SU-DHL-6 (cell line): ENCODE data around the gene WASHC3.

Source experiments
- H2AFZ ChIP-seq: fragments of 200-600 bp; sonication (generic); 2 replicates; pipeline ENCODE4 v1.6.1; 2014; ENCODE audit warnings: low read depth, mild to moderate bottlenecking, moderate library complexity, mixed read lengths, antibody characterized with exemption, low read length; ENCODE audit not compliant: severe bottlenecking
- H3F3A ChIP-seq: fragments of 200-600 bp; shearing (Covaris generic); 2 replicates; pipeline ENCODE4 v1.6.0; 2016; ENCODE audit warnings: antibody characterized with exemption, mild to moderate bottlenecking; ENCODE audit not compliant: insufficient read depth
- H3K27ac ChIP-seq: fragments of 200-600 bp; sonication (generic); 2 replicates; pipeline ENCODE4 v1.5.1; 2016; ENCODE audit warnings: low read depth, mild to moderate bottlenecking, low read length, moderate library complexity, mixed read lengths
- H3K27me3 ChIP-seq: fragments of 200-600 bp; sonication (generic), shearing (Covaris generic); 2 replicates; pipeline ENCODE4 v1.6.0; 2014; ENCODE audit warnings: mild to moderate bottlenecking, low read length
- H3K36me3 ChIP-seq: fragments of 200-600 bp; sonication (generic); 2 replicates; pipeline ENCODE4 v1.6.1; 2014; ENCODE audit warnings: mild to moderate bottlenecking, low read length, mixed read lengths
- H3K4me2 ChIP-seq: fragments of 300-600, 200-600 bp; shearing (Covaris generic), sonication (generic); 2 replicates; pipeline ENCODE4 v1.6.0; 2014; ENCODE audit warnings: low read length, low read depth, mild to moderate bottlenecking; ENCODE audit not compliant: poor library complexity, severe bottlenecking
- H3K4me3 ChIP-seq: fragments of 200-600 bp; sonication (generic); 2 replicates; pipeline ENCODE4 v1.5.1; 2014; ENCODE audit warnings: antibody characterized with exemption, low read length, mild to moderate bottlenecking, mixed read lengths; ENCODE audit not compliant: insufficient read depth, poor library complexity, severe bottlenecking
- H3K79me2 ChIP-seq: fragments of 200-600 bp; sonication (generic); 2 replicates; pipeline ENCODE4 v1.6.1; 2014; ENCODE audit warnings: mild to moderate bottlenecking, low read length, moderate library complexity; ENCODE audit not compliant: insufficient read depth
- H3K9ac ChIP-seq: fragments of 200-600 bp; sonication (generic); 2 replicates; pipeline ENCODE4 v1.7.0; 2014; ENCODE audit warnings: mild to moderate bottlenecking, low read length
- H3K9me2 ChIP-seq: fragments of 200-600 bp; sonication (generic); replicated peaks from 2 replicates; pipeline ENCODE4 v1.6.1; 2014; ENCODE audit warnings: low read length; ENCODE audit not compliant: insufficient read depth
- H3K9me3 ChIP-seq: fragments of 200-600 bp; sonication (generic); 2 replicates; pipeline ENCODE4 v1.6.1; 2014; ENCODE audit warnings: low read length, mixed read lengths; ENCODE audit not compliant: insufficient read depth
- H4K20me1 ChIP-seq: fragments of 200-600 bp; sonication (generic); 2 replicates; pipeline ENCODE4 v1.6.1; 2014; ENCODE audit warnings: low read depth, mild to moderate bottlenecking, antibody characterized with exemption, low read length, moderate library complexity, mixed read lengths
- EZH2phosphoT487 ChIP-seq: fragments of 200-600 bp; sonication (generic), shearing (Covaris generic); conservative IDR thresholded peaks from 2 replicates; pipeline ENCODE4 v1.6.1; 2018; ENCODE audit warnings: mild to moderate bottlenecking, antibody characterized with exemption, low read length, moderate library complexity, mixed read lengths
- TF ChIP-seq, protein P1 (sequence below): fragments of 200-600 bp; sonication (generic); IDR thresholded peaks from one replicate; pipeline ENCODE4 v1.5.1; 2017; ENCODE audit warnings: antibody characterized with exemption, mild to moderate bottlenecking, low read length, moderate library complexity; ENCODE audit not compliant: insufficient read depth, poor library complexity, severe bottlenecking

WASHC3 gene

DNA sequence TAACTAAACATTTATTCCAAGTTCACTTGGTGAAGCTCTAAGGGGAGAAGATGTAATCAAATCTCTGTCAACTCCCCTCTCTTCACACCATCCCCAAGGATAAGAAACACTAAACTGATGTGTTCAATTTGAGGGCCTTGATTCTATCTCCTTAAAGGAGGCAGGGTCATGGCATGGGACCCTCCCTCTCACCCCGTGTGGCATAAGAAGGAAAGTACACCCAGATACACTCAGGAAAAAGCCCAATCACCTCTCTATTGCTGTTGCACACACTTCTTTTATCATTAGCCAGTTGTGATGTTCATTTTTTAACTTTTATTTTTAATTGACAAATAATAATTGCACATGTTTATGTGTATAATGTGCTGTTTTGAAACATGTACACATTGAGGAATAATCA, 35.1 kb downstream of the WASHC3 start:
- Histone ChIP-seq H3F3A (no peaks in the 10 kb centered on the region), H3K27ac (no peak overlapping the region), H3K4me3 (no peak overlapping the region), H3K36me3 (peaks cover 12% of the 10 kb centered on the region; the same call in 1 of the 2 replicates), H3K27me3 (no peaks in the 10 kb centered on the region), H4K20me1 (no peaks in the 10 kb centered on the region), H3K9me2 (no peaks in the 10 kb centered on the region), H3K79me2 (no peaks in the 10 kb centered on the region), H3K9me3 (no peaks in the 10 kb centered on the region), H3K9ac (no peak overlapping the region), H2AFZ (no peak overlapping the region), H3K4me2 (no peak overlapping the region)
- TF ChIP-seq EZH2phosphoT487: no peak
- TF ChIP-seq, protein P1, sequence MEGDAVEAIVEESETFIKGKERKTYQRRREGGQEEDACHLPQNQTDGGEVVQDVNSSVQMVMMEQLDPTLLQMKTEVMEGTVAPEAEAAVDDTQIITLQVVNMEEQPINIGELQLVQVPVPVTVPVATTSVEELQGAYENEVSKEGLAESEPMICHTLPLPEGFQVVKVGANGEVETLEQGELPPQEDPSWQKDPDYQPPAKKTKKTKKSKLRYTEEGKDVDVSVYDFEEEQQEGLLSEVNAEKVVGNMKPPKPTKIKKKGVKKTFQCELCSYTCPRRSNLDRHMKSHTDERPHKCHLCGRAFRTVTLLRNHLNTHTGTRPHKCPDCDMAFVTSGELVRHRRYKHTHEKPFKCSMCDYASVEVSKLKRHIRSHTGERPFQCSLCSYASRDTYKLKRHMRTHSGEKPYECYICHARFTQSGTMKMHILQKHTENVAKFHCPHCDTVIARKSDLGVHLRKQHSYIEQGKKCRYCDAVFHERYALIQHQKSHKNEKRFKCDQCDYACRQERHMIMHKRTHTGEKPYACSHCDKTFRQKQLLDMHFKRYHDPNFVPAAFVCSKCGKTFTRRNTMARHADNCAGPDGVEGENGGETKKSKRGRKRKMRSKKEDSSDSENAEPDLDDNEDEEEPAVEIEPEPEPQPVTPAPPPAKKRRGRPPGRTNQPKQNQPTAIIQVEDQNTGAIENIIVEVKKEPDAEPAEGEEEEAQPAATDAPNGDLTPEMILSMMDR: no peak

DNA sequence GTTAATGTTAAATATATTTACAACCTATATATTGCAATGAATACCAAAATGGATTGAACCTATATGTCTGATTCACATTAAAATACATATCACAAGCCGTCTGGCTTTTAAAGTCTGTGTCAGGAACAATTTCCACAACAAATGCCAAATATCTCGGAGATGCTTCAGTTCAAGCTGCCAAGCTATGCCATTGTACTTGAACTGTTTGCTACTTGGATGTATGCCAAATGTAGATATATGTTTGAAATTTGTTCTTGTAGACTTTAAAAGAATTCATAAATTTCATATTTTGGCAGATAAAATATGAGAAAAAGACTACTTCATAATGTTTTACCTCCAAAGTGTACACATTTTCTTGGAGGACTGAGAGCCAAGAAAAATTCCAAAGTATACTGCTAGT, 37.0 kb downstream of the WASHC3 start:
- Histone ChIP-seq H3K4me3 (no peak overlapping the region), H3K9ac (no peak overlapping the region), H4K20me1 (no peaks in the 10 kb centered on the region), H3K36me3 (peaks cover 9% of the 10 kb centered on the region; the same call in 1 of the 2 replicates), H2AFZ (no peak overlapping the region), H3K9me3 (no peaks in the 10 kb centered on the region), H3F3A (no peaks in the 10 kb centered on the region), H3K27ac (no peak overlapping the region), H3K4me2 (no peak overlapping the region), H3K9me2 (no peaks in the 10 kb centered on the region), H3K79me2 (no peaks in the 10 kb centered on the region), H3K27me3 (no peaks in the 10 kb centered on the region)
- TF ChIP-seq, protein P1: no peak
- TF ChIP-seq EZH2phosphoT487: no peak

DNA sequence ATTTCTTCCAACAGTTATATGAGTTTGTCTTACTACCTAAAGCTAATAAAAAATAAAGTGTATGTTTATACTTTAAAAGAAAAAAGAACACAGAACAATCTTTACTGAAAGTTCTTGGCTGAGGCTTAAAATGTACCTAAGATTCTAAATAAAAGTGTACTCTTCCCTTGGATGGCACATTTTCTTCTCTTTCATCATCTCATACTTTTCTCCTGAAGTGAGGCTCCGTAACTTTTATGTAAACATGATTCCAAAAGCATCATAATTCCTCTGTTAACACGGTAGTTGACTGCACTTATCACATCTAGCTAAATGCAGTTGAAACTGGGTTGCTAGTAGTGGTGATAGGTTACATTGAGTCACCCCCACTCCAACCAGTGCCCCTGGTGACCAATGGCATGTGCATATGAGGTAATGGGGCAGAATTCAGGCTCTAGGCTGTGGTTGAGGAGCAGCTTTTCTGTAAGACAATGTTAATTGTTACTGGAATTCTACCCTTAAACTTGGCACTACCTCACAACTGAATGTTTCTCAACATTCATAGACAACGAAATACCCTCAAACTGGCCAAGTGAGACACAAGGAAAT, 38.4 kb downstream of the WASHC3 start:
- no peak for TF ChIP-seq EZH2phosphoT487
- TF ChIP-seq, protein P1: no peak
- H4K20me1 ChIP-seq: no peaks in the 10 kb centered on the region
- H3K36me3 ChIP-seq: peaks cover 9% of the 10 kb centered on the region; the same call in 1 of the 2 replicates
- no peaks in the 10 kb centered on the region for H3F3A ChIP-seq
- no peaks in the 10 kb centered on the region for H3K27me3 ChIP-seq
- H2AFZ ChIP-seq: no peak overlapping the region
- no peak overlapping the region for H3K4me2 ChIP-seq
- no peak overlapping the region for H3K9ac ChIP-seq
- H3K9me2 ChIP-seq: no peaks in the 10 kb centered on the region
- no peak overlapping the region for H3K4me3 ChIP-seq
- H3K79me2 ChIP-seq: no peaks in the 10 kb centered on the region
- no peaks in the 10 kb centered on the region for H3K9me3 ChIP-seq
- no peak overlapping the region for H3K27ac ChIP-seq
